Dedifferentiated amniotic fluid mesenchymal stem cell (primary cell): Measurements from ENCODE around the gene ST6GALNAC1.

ENCODE experiments used
- DNase-seq: peaks from one replicate; pipeline ENCODE4 v3.0.0-alpha.2; 2016; ENCODE audit errors: extremely low spot score

ST6GALNAC1 gene

GRCh38 chr17:76643553-76644148, at the start of gene ST6GALNAC1:
TSS of gene ST6GALNAC1 (minus strand) at chr17:76643757. CDS start at chr17:76643638, 119 bp downstream.
- no peak for DNase-seq

- no peak for DNase-seq
Measured at GRCh38 chr17:76691379-76692191, 48.0 kb upstream of the ST6GALNAC1 start.

GRCh38 chr17:76690596-76691280, 47.2 kb upstream of the ST6GALNAC1 start:
- no peak for DNase-seq

- DNase-seq: no peak
Measured at GRCh38 chr17:76689859-76690258, 46.3 kb upstream of the ST6GALNAC1 start.

- no peak for DNase-seq
Measured at GRCh38 chr17:76688165-76688622, 44.6 kb upstream of the ST6GALNAC1 start.

DNA sequence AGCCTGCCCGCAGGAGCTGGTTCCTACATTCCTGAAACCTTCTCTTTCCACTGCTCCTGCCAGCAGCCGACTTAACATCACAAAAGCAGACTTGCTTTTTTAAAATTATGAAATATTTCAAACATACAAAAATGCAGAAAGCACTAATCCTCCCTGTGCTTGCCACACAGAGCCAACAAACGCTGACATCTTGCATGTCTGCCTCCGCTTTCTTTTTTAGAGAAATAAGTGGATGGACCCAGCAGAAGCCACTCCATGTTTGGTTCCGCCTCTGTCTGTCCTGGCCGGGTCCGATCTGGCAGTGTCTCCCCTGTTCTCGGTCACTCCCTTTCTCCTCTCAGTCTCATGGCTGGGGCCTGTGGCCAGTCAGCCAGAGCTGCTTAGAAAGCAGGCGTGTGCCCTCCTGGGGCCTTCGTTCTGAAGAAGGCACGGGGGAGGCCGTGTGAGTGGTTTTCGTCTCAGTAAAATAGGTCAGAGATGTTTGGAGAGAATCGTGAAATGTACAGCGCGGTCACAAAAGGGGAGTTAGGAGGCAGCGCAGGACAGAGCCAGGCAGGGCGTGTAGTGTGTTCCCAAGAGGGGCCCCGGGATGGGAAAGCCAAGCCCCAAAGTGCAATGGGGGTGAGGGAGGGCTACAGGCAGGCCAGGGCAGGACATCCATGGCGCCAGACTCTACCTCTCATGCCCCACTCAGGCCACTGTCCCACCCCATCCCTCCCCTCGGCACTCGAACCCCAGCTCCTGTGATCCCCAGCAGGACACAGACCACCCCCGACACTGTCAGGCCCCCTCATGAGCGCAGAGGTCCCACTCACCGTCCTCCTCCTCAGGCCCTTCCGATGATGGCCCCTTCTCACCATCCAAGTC, 44.0 kb upstream of the ST6GALNAC1 start:
- peak; percentile 64 for DNase-seq

GRCh38 chr17:76686538-76687297, 43.2 kb upstream of the ST6GALNAC1 start:
- DNase-seq: no peak

DNA sequence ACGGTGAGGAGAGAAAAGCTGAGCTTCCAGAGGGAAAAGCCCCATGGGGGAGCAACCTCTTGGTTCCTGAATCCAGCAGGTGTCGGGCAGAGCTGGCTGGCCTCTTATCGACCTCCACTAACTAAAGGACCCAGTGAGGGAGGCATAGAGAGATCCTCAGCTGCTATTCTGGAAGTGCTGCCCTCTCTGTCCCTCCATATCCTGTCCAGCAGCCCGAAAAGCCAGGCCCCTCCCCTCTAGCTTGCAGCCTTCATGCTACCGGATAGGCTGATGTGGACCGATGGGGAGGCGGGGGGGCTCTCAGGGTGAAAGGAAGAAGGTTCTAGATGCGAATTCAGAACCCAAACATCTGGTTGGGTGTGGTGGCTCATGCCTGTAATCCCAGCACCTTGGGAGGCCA, 42.3 kb upstream of the ST6GALNAC1 start:
- no peak for DNase-seq

DNA sequence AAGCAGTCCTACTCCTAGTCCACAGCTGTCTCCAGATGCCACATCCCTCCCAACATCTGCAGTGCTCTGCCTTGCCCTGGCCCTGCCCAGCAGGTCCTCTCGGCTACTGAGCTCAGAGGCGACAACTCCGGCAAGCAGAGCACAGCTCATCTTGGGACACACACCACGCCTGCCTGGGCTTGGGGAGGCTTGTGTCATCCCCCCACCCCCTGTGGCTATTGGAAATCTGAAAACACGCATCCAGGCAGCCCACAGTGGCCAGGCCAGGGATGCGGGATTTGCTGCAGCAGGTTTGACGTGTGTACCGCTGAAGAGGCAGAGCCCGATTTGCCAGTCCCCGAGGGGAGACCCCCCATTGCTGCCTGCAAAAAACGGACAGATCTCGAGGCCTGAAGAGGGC, 41.8 kb upstream of the ST6GALNAC1 start:
- no peak for DNase-seq

- no peak for DNase-seq
Measured at GRCh38 chr17:76684756-76685155, 41.2 kb upstream of the ST6GALNAC1 start.

GRCh38 chr17:76683921-76684745, 40.6 kb upstream of the ST6GALNAC1 start:
- no peak for DNase-seq

DNA sequence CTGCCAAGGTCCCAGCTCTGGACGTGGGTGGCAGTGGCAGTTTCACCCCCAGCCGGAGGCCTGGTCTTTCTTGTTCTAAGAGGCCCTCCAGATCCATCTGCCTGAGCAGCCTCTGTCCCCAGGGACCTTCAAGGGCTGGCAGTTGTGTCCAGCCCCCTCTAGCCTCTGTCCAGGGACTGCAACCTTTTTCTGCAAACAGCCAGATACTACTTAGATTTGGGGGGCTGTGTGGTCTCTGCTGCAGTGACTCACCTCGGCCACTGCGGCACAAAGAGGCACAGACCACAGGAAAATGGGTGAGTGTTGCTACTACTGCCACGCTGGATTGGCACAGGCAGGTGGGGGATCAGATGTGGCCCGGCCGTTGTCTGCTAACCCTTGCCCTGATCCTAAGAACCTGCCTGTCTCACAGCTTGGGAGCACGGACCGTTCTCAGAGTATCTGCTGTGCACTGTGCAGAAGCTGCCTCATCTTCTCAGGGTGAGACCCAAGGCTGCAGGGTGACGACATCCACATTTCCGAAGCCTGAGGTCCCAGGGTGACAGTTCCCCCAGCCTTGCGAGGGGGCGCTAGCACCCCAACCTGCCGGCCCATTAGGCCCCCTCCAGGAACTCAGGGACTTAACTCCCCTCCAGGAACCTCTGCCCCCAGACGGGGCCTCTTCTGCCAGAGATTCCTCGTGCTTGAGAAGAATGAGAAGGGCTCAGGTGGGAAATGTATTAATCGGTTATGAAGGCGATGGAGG, 39.6 kb upstream of the ST6GALNAC1 start:
- no peak for DNase-seq

DNA sequence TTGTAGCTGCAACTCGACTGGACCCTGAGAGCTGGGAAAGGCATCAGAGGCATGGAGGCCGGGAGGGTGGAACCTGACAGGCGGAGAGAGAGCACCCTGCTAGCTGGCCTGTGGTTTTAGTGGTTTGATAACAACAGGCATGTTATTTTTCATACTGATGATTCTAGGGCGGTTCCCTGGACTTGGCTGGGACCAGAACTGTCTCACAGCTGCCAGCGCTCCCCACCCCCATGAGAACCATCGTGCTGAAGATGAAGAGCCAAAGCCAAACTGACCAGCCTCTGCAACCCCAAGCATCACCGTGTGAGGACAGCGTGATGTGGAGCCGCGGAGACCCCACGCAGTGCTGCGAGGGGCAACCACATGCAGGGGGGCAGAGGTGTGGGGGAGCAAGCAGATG, 38.7 kb upstream of the ST6GALNAC1 start:
- no peak for DNase-seq

- DNase-seq: no peak
Measured at GRCh38 chr17:76681222-76682137, 37.9 kb upstream of the ST6GALNAC1 start.

GRCh38 chr17:76679239-76679638, 35.7 kb upstream of the ST6GALNAC1 start:
- DNase-seq: no peak

- DNase-seq: no peak
Measured at GRCh38 chr17:76678330-76678729, 34.8 kb upstream of the ST6GALNAC1 start.

DNA sequence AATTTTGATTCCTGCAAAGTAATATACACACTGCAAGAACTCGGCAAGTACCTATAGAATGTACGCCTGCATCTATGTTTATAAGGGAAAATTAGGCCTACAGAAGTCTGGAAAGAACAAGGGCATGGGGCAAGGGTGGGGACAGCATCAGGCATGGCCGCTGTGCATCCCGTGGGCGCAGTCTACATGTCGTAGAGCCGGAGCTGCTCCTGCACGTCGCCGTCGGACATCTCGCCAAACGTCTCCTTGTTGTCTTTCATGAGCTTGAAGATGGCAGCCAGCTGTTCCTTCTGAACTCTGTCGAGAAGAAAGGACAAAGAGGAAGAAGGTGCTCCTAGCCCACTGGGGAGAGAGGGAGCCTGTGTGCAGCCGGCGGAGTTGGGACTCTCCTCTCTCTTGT, 33.8 kb upstream of the ST6GALNAC1 start:
- no peak for DNase-seq

DNA sequence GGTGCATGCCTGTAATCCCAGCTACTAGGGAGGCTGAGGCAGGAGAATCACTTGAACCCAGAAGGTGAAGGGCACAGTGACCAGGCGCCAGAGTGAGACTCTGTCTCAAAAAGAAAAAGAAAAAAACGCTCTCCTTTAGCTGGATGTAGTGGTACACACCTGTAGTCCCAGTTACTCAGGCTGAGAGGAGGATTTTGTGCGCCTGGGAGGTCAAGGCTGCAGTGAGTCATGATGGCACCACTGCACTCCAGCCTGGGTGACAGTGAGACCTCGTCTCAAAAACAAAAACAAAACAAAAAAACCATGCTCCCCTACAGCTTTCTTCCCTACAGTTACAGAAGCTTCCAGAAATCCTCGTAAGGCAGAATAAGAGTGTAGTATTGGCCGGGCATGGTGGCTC, 33.1 kb upstream of the ST6GALNAC1 start:
- no peak for DNase-seq
